Effector memory CD4-positive, alpha-beta T cell (primary cell): Measurements from ENCODE around the gene MFN1.

Source experiments
- DNase-seq, 3 donors: peaks; one replicate each; pipeline ENCODE4 v3.0.0-alpha.2; 2020
- H3K27ac ChIP-seq: 2 replicates; pipeline ENCODE4 v1.7.0; 2013; ENCODE audit warnings: mild to moderate bottlenecking, low read length, moderate library complexity; ENCODE audit not compliant: insufficient read depth, poor library complexity, severe bottlenecking
- H3K27me3 ChIP-seq: replicated peaks from 2 replicates; pipeline ENCODE4 v1.7.0; 2013; ENCODE audit warnings: mild to moderate bottlenecking, low read length; ENCODE audit not compliant: insufficient read depth, control insufficient read depth, poor library complexity, severe bottlenecking
- H3K36me3 ChIP-seq: 2 replicates; pipeline ENCODE4 v1.7.0; 2013; ENCODE audit warnings: mild to moderate bottlenecking, low read length, moderate library complexity; ENCODE audit not compliant: control insufficient read depth, insufficient read depth
- H3K4me1 ChIP-seq: 2 replicates; pipeline ENCODE4 v1.7.0; 2013; ENCODE audit warnings: low read length, mild to moderate bottlenecking; ENCODE audit not compliant: control insufficient read depth, insufficient read depth, poor library complexity, severe bottlenecking
- H3K4me3 ChIP-seq: 2 replicates; pipeline ENCODE4 v1.7.0; 2013; ENCODE audit warnings: low read length, low read depth, mild to moderate bottlenecking; ENCODE audit not compliant: insufficient read depth, poor library complexity, severe bottlenecking
- H3K9me3 ChIP-seq: 2 replicates; pipeline ENCODE4 v1.7.0; 2013; ENCODE audit warnings: mild to moderate bottlenecking, low read length, moderate library complexity; ENCODE audit not compliant: control insufficient read depth

The MFN1 gene

GRCh38 chr3:179309225-179310078 is 38.1 kb upstream of the MFN1 start:
- Histone ChIP-seq H3K4me1 (no peaks in the 10 kb centered on the region), H3K9me3 (no peaks in the 10 kb centered on the region), H3K36me3 (no peaks in the 10 kb centered on the region), H3K4me3 (no peak overlapping the region), H3K27ac (no peak overlapping the region), H3K27me3 (no peaks in the 10 kb centered on the region)
- no peak for DNase-seq

- Histone ChIP-seq H3K27ac (no peak overlapping the region), H3K4me1 (no peaks in the 10 kb centered on the region), H3K9me3 (no peaks in the 10 kb centered on the region), H3K4me3 (no peak overlapping the region), H3K36me3 (peaks cover 5% of the 10 kb centered on the region), H3K27me3 (no peaks in the 10 kb centered on the region)
- DNase-seq, result no peak
These were observed 28.6 kb upstream of the MFN1 start for GRCh38 chr3:179318876-179319275.

- Histone ChIP-seq H3K27ac (peak overlapping the region; percentile 99), H3K27me3 (no peaks in the 10 kb centered on the region), H3K9me3 (no peaks in the 10 kb centered on the region), H3K4me1 (peaks cover 9% of the 10 kb centered on the region), H3K36me3 (peaks cover 5% of the 10 kb centered on the region), H3K4me3 (no peak overlapping the region)
- DNase-seq, result no peak
These were observed 25.7 kb upstream of the MFN1 start for GRCh38 chr3:179321668-179322285.

GRCh38 chr3:179322286-179323196 is 25.0 kb upstream of the MFN1 start, which contains the start of gene ZNF639:
Gene ZNF639 (plus strand): TSS chr3:179323031. CDS start chr3:179328294, 5,263 bp downstream.
- DNase-seq, result peak; percentile 77 to 82 (median 79)
- H3K36me3 ChIP-seq, result peaks cover 5% of the 10 kb centered on the region

GRCh38 chr3:179323197-179324110 is 24.1 kb upstream of the MFN1 start:
- Histone ChIP-seq H3K27me3 (no peaks in the 10 kb centered on the region), H3K4me3 (peak overlapping the region; percentile 99), H3K9me3 (no peaks in the 10 kb centered on the region), H3K36me3 (peaks cover 6% of the 10 kb centered on the region), H3K4me1 (peaks cover 9% of the 10 kb centered on the region), H3K27ac (peak overlapping the region; percentile 99)
- DNase-seq, result peak; percentile 34 to 46 (median 34)

More at GRCh38 chr3:179322286-179323196, 25.0 kb upstream of the MFN1 start, which contains the start of gene ZNF639:
- H3K27me3 ChIP-seq, result no peaks in the 10 kb centered on the region
- H3K9me3 ChIP-seq, result no peaks in the 10 kb centered on the region
- peak within 1 kb of the TSS; percentile 99 for H3K4me3 ChIP-seq
- peak within 1 kb of the TSS; percentile 99 for H3K27ac ChIP-seq
- peaks cover 9% of the 10 kb centered on the region for H3K4me1 ChIP-seq

- Histone ChIP-seq H3K36me3 (peaks cover 15% of the 10 kb centered on the region), H3K27ac (peak overlapping the region; percentile 99), H3K4me3 (peak overlapping the region; percentile 99), H3K9me3 (no peaks in the 10 kb centered on the region), H3K27me3 (no peaks in the 10 kb centered on the region), H3K4me1 (peaks cover 9% of the 10 kb centered on the region)
- no peak for DNase-seq
These were observed 23.2 kb upstream of the MFN1 start for GRCh38 chr3:179324270-179324754.

- no peak for DNase-seq
- peaks cover 49% of the 10 kb centered on the region for H3K36me3 ChIP-seq
These were observed 17.1 kb upstream of the MFN1 start for GRCh38 chr3:179330438-179330837.

GRCh38 chr3:179332240-179332639 is 15.3 kb upstream of the MFN1 start:
- no peak for DNase-seq
- H3K36me3 ChIP-seq, result peaks cover 55% of the 10 kb centered on the region
- H3K27me3 ChIP-seq, result no peaks in the 10 kb centered on the region
- H3K4me3 ChIP-seq, result no peak overlapping the region
- no peaks in the 10 kb centered on the region for H3K4me1 ChIP-seq
- no peaks in the 10 kb centered on the region for H3K9me3 ChIP-seq
- no peak overlapping the region for H3K27ac ChIP-seq

More at GRCh38 chr3:179330438-179330837, 17.1 kb upstream of the MFN1 start:
- H3K9me3 ChIP-seq, result no peaks in the 10 kb centered on the region
- no peaks in the 10 kb centered on the region for H3K4me1 ChIP-seq
- H3K27me3 ChIP-seq, result no peaks in the 10 kb centered on the region
- H3K27ac ChIP-seq, result no peak overlapping the region
- no peak overlapping the region for H3K4me3 ChIP-seq

GRCh38 chr3:179333084-179333483 is 14.4 kb upstream of the MFN1 start:
- Histone ChIP-seq H3K36me3 (peaks cover 55% of the 10 kb centered on the region), H3K4me1 (no peaks in the 10 kb centered on the region), H3K27me3 (no peaks in the 10 kb centered on the region), H3K4me3 (no peak overlapping the region), H3K27ac (no peak overlapping the region), H3K9me3 (no peaks in the 10 kb centered on the region)
- no peak for DNase-seq
